Activated CD4-positive, alpha-beta memory T cell treated with anti-CD3 and anti-CD28 coated beads for 36 hours (primary cell): ENCODE data around the gene PCSK6. TPM values are rescaled to one million over a fixed set of nuclear protein-coding genes. Genes with fewer than 3 reads are reported as not detected.

Experiments used
- CTCF ChIA-PET: fragments of 350-600 bp; sonication (Branson Sonifier 250); formaldehyde crosslinking; loops from one replicate; lab custom pipeline; 2021; ENCODE audit warnings: antibody characterized with exemption, inconsistent platforms; lab: Charles Lee
- POLR2A ChIA-PET: fragments of 350-600 bp; sonication (Branson Sonifier 250); formaldehyde crosslinking; loops from one replicate; lab custom pipeline; 2021; ENCODE audit warnings: antibody characterized with exemption; lab: Charles Lee
- DNase-seq: peaks from one replicate; pipeline ENCODE4 v3.0.0-alpha.2; 2020
- H3K27ac Mint-ChIP-seq: one replicate; pipeline ENCODE4 v1.8.0; 2021; ENCODE audit warnings: mixed read lengths
- H3K27me3 Mint-ChIP-seq: one replicate; pipeline ENCODE4 v1.8.0; 2021; ENCODE audit warnings: mixed read lengths
- H3K36me3 Mint-ChIP-seq: one replicate; pipeline ENCODE4 v1.8.0; 2021; ENCODE audit warnings: mixed read lengths
- H3K4me1 Mint-ChIP-seq: one replicate; pipeline ENCODE4 v1.8.0; 2021; ENCODE audit warnings: low read depth, mixed read lengths
- H3K4me3 Mint-ChIP-seq: one replicate; pipeline ENCODE4 v1.8.0; 2021; ENCODE audit warnings: mild to moderate bottlenecking, mixed read lengths
- H3K9me3 Mint-ChIP-seq: one replicate; pipeline ENCODE4 v1.8.0; 2021; ENCODE audit warnings: mixed read lengths
- intact Hi-C: fragments of 100-400 bp; cut with micrococcal nuclease; formaldehyde crosslinking; loops from one replicate; pipeline ENCODE4 v1.15.1; 2023
- total RNA-seq, 2 experiments: library from RNA; stranded (reverse); gene quantifications; one replicate each; pipeline ENCODE4 v1.2.3, GENCODE V29; 2021

Gene PCSK6
- total RNA-seq, 2 experiments from 2014 or later = 0.24 to 0.58 TPM

DNA sequence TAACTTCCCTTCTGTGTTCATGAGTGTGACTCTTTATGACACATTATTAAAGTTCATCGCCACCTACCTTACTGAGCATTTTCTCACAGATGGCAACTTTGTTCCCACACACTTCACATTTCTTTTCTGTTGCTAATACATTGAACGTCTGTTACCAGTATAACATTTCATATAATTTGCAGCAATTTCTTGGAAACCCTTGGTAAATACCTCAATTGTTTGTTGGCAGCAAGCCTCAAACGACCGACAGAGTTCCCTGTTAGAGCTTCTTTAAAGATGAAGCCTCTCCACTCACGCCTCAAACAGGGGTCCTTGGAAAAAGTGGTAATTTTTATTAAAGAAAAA lies 234.5 kb downstream of the PCSK6 start:
- ChIA-PET CTCF (interaction anchor here (1.4 to 7.3 kb wide), 4 partner anchors 66 to 246 kb away, joined by 3 to 123 read pairs (median 66); no protein-coding TSS in a partner anchor), POLR2A (interaction anchor here (1.6 kb wide), 1 partner anchor 12 kb away, joined by 3 read pairs; no protein-coding TSS in a partner anchor)
- intact Hi-C loops = loop anchor here (5.0 kb wide), 1 partner anchor 338 kb away; the partner anchor contains the start of gene LRRK1

DNA sequence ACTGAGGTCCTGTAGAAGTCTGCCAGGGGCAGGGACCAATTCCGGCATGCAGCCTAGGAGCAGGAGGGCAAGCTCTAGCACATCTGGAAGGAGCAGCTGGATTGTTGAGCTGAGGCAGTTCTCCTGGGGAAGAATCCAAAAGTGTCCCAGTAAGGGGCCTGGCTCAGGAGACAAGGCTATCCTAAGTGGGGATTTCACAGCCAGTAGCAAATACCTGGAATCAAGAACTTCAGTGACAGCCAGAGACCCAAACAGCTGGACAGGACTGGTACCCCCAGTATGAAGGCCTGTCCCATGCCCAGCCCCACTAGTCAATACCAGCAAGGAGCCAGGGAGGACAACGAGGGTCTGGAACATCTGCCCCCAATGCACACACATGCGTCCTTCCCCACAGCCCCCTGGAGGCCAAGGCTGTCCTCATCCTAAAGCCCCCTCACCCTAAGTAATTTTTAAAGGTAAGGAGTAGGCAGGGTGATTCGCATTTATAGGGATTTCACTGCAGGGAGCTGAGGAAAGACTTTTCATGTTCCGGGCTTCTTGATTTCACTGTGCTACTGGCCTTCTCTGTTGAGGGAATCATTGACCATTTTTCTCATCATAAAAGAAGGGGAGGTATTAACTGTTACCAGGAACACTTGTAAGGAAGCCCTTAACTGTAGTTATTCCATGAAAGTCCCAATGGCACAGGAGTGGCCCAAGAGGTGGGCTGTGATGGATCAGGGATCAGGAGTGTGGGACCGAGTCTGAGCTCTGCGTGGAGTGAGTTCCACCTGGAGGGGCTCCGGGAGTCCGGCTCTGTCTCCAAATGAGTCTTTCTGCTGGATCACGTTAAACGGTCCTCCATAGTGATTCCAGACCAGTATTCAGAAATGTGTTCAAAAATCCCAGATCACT lies 235.1 kb downstream of the PCSK6 start:
- CTCF ChIA-PET = interaction anchor here (1.1 to 7.3 kb wide), 4 partner anchors 8 to 246 kb away, joined by 4 to 123 read pairs (median 66); no protein-coding TSS in a partner anchor
- peaks cover 31% of the 10 kb centered on the region for H3K4me1 Mint-ChIP-seq
- no peak overlapping the region for H3K27ac Mint-ChIP-seq
- DNase-seq = no peak
- H3K4me3 Mint-ChIP-seq = no peak overlapping the region
- H3K27me3 Mint-ChIP-seq = peaks cover 1% of the 10 kb centered on the region
- H3K36me3 Mint-ChIP-seq = peaks cover 8% of the 10 kb centered on the region
- intact Hi-C loops = loop anchor here (5.0 kb wide), 1 partner anchor 337 kb away; the partner anchor contains the start of gene LRRK1
- H3K9me3 Mint-ChIP-seq = no peaks in the 10 kb centered on the region
- POLR2A ChIA-PET = no interaction called here

More for the DNA sequence above, 234.5 kb downstream of the PCSK6 start:
- peaks cover 25% of the 10 kb centered on the region for H3K4me1 Mint-ChIP-seq
- H3K9me3 Mint-ChIP-seq = no peaks in the 10 kb centered on the region
- H3K27me3 Mint-ChIP-seq = peaks cover 2% of the 10 kb centered on the region
- H3K36me3 Mint-ChIP-seq = peaks cover 5% of the 10 kb centered on the region
- H3K4me3 Mint-ChIP-seq = no peak overlapping the region
- H3K27ac Mint-ChIP-seq = no peak overlapping the region
- no peak for DNase-seq

Other genes starting within 250 kb of the PCSK6 start
- 10 to 100 TPM; 34.8 to 36.3 TPM for gene CHSY1, start 237.7 kb downstream of the PCSK6 start, total RNA-seq
- 10 to 100 TPM; 30.9 to 31.7 TPM for gene SELENOS, start 212.2 kb downstream of the PCSK6 start, total RNA-seq
- 100 to 1,000 TPM; 167 to 173 TPM for gene SNRPA1, start 194.5 kb downstream of the PCSK6 start, total RNA-seq
- gene TM2D3, start 162.7 kb upstream of the PCSK6 start, total RNA-seq = 10 to 100 TPM; 41.7 to 48.1 TPM
- 10 to 100 TPM; 10.8 to 11.7 TPM for gene TARS3, start 234.8 kb upstream of the PCSK6 start, total RNA-seq